GM23338 (cell line): ENCODE results near the gene C19orf25. TPM values are rescaled to one million over a fixed set of nuclear protein-coding genes. Genes with fewer than 3 reads are reported as not detected.

ENCODE experiments used
- ATAC-seq: fragments of 200-7000 bp; cut with Tn5 transposase; 3 replicates; pipeline ENCODE4 v1.9.1; 2020
- DNase-seq: peaks from one replicate; pipeline ENCODE4 v3.0.0-alpha.2; 2015; ENCODE audit warnings: low spot score
- H2AFZ ChIP-seq: fragments of 200-600 bp; sonication (generic); 2 replicates; pipeline ENCODE4 v1.8.0; 2016; ENCODE audit warnings: antibody characterized with exemption, mild to moderate bottlenecking, moderate library complexity
- H3F3A ChIP-seq: fragments of 200-600 bp; sonication (generic); replicated peaks from 2 replicates; pipeline ENCODE4 v1.8.0; 2017; ENCODE audit warnings: antibody characterized with exemption, mixed run types, low read depth
- H3K27ac ChIP-seq: fragments of 200-600 bp; sonication (generic); 2 replicates; pipeline ENCODE4 v1.6.1; 2016; ENCODE audit warnings: low read depth
- H3K27me3 ChIP-seq: fragments of 200-600 bp; sonication (generic); 2 replicates; pipeline ENCODE4 v1.8.0; 2016; ENCODE audit warnings: mild to moderate bottlenecking, mixed run types, moderate library complexity; ENCODE audit not compliant: insufficient read depth
- H3K36me3 ChIP-seq: fragments of 200-600 bp; sonication (generic); 2 replicates; pipeline ENCODE4 v1.8.0; 2016; ENCODE audit warnings: mild to moderate bottlenecking; ENCODE audit not compliant: insufficient read depth
- H3K4me1 ChIP-seq: fragments of 200-600 bp; sonication (generic); 2 replicates; pipeline ENCODE4 v1.8.0; 2016; ENCODE audit warnings: mild to moderate bottlenecking, moderate library complexity; ENCODE audit not compliant: insufficient read depth
- H3K4me2 ChIP-seq: fragments of 200-600 bp; sonication (generic); 2 replicates; pipeline ENCODE4 v1.7.1; 2017; ENCODE audit warnings: mixed run types
- H3K4me3 ChIP-seq: fragments of 200-600 bp; sonication (generic); 2 replicates; pipeline ENCODE4 v1.6.1; 2016; ENCODE audit warnings: mixed run types
- H3K79me2 ChIP-seq: fragments of 200-600 bp; sonication (generic); replicated peaks from 2 replicates; pipeline ENCODE4 v1.8.0; 2017; ENCODE audit warnings: mild to moderate bottlenecking; ENCODE audit not compliant: insufficient read depth
- H3K9me2 ChIP-seq: fragments of 200-600 bp; sonication (generic); 2 replicates; pipeline ENCODE4 v1.8.0; 2017; ENCODE audit not compliant: insufficient read depth
- H4K20me1 ChIP-seq: fragments of 200-600 bp; sonication (generic); replicated peaks from 2 replicates; pipeline ENCODE4 v1.8.0; 2017; ENCODE audit warnings: mild to moderate bottlenecking; ENCODE audit not compliant: insufficient read depth
- H3K27ac Mint-ChIP-seq: 2 replicates; pipeline ENCODE4 v1.8.0; 2020; ENCODE audit warnings: inconsistent platforms, mild to moderate bottlenecking, moderate library complexity, mixed read lengths
- H3K27me3 Mint-ChIP-seq: 3 replicates; pipeline ENCODE4 v1.8.0; 2022; ENCODE audit warnings: low read depth, mild to moderate bottlenecking, moderate library complexity, mixed read lengths, inconsistent platforms; ENCODE audit not compliant: insufficient read depth, poor library complexity
- H3K36me3 Mint-ChIP-seq: 3 replicates; pipeline ENCODE4 v1.8.0; 2021; ENCODE audit warnings: low read depth, mild to moderate bottlenecking, inconsistent platforms, moderate library complexity, mixed read lengths
- H3K4me1 Mint-ChIP-seq: 3 replicates; pipeline ENCODE4 v1.8.0; 2020; ENCODE audit warnings: mild to moderate bottlenecking, inconsistent platforms, mixed read lengths
- H3K4me3 Mint-ChIP-seq: 3 replicates; pipeline ENCODE4 v1.8.0; 2021; ENCODE audit warnings: moderate library complexity, mild to moderate bottlenecking, inconsistent platforms, mixed read lengths
- H3K9me3 Mint-ChIP-seq: 3 replicates; pipeline ENCODE4 v1.8.0; 2020; ENCODE audit warnings: moderate library complexity, mild to moderate bottlenecking, inconsistent platforms, mixed read lengths
- EZH2 ChIP-seq: fragments of 200-600 bp; sonication (generic); IDR thresholded peaks from one replicate; pipeline ENCODE4 v1.8.0; 2017; ENCODE audit warnings: antibody characterized with exemption, mild to moderate bottlenecking, low read depth; ENCODE audit not compliant: unreplicated experiment
- EZH2phosphoT487 ChIP-seq: fragments of 200-600 bp; sonication (generic); IDR thresholded peaks from one replicate; pipeline ENCODE4 v1.8.1; 2018; ENCODE audit warnings: antibody characterized with exemption; ENCODE audit not compliant: unreplicated experiment
- NANOG ChIP-seq: IDR thresholded peaks from 2 replicates; pipeline ENCODE4 v1.6.1; 2016; ENCODE audit warnings: antibody characterized with exemption, borderline replicate concordance
- STAT1 ChIP-seq: IDR thresholded peaks from one replicate; pipeline ENCODE4 v1.6.1; 2016; ENCODE audit warnings: antibody characterized with exemption; ENCODE audit not compliant: unreplicated experiment
- ZNF114 ChIP-seq: fragments of 250-450 bp; sonication (Bioruptor Pico); IDR thresholded peaks from 2 replicates; pipeline ENCODE4 v1.5.0; 2020; ENCODE audit warnings: mild to moderate bottlenecking, moderate library complexity
- ZNF331 ChIP-seq: fragments of 250-450 bp; sonication (Bioruptor Pico); IDR thresholded peaks from 2 replicates; pipeline ENCODE4 v1.5.0; 2020; ENCODE audit warnings: low read depth, mild to moderate bottlenecking, moderate library complexity
- ZNF462 ChIP-seq: fragments of 250-450 bp; sonication (Bioruptor Pico); IDR thresholded peaks from 2 replicates; pipeline ENCODE4 v1.5.0; 2020; ENCODE audit warnings: mild to moderate bottlenecking, moderate library complexity
- polyA plus RNA-seq: library from polyadenylated mRNA; unstranded; fragments of >200 nt; fragmentation: Nextera tagmentation; extraction: Ambion mirVana; gene quantifications from 2 replicates; pipeline ENCODE4 v1.2.1, GENCODE V29; 2016
- total RNA-seq: library from RNA; depleted of rRNA; stranded (reverse); fragments of >200 nt; shearing (Covaris generic); gene quantifications from 2 replicates; pipeline ENCODE4 v1.2.3, GENCODE V29; 2014

Gene C19orf25
- total and polyA plus RNA-seq, 2 experiments from 2014 or later: 43.5 to 61.1 TPM

GRCh38 chr19:1505012-1505411, 26.0 kb upstream of the C19orf25 start:
- Mint-ChIP-seq H3K27me3 (peaks cover 35% of the 10 kb centered on the region), H3K9me3 (peaks cover 20% of the 10 kb centered on the region), H3K27ac (no peak overlapping the region), H3K4me1 (peaks cover 2% of the 10 kb centered on the region), H3K36me3 (no peaks in the 10 kb centered on the region; the same call in 2 of the 3 replicates), H3K4me3 (no peak overlapping the region)
- Histone ChIP-seq H2AFZ (no peak overlapping the region), H3K4me2 (no peak overlapping the region), H3K4me1 (0 out of 2 replicates have a peak, but pooled peaks cover 5% of the 10 kb centered on the region), H3K9me2 (no peaks in the 10 kb centered on the region), H3K36me3 (no peaks in the 10 kb centered on the region), H3K27ac (no peak overlapping the region), H3K27me3 (peaks cover 18% of the 10 kb centered on the region), H3K79me2 (no peaks in the 10 kb centered on the region), H4K20me1 (no peaks in the 10 kb centered on the region), H3K4me3 (no peak overlapping the region), H3F3A (peaks cover 12% of the 10 kb centered on the region; the same call in 1 of the 2 replicates)
- ATAC-seq: no peak
- DNase-seq: no peak
- TF ChIP-seq EZH2 (no peak), ZNF114 (CRISPR knock-in tag) (no peak), EZH2phosphoT487 (no peak), ZNF331 (no peak), NANOG (no peak)

GRCh38 chr19:1503925-1504773, 25.1 kb upstream of the C19orf25 start:
- no peaks in the 10 kb centered on the region for H3K9me2 ChIP-seq
- H3K79me2 ChIP-seq: no peaks in the 10 kb centered on the region
- H3K36me3 ChIP-seq: no peaks in the 10 kb centered on the region
- no peak overlapping the region for H2AFZ ChIP-seq
- Mint-ChIP-seq H3K27me3 (peaks cover 33% of the 10 kb centered on the region), H3K4me3 (peak overlapping the region; percentile 55; the same call in 2 of the 3 replicates), H3K9me3 (peaks cover 26% of the 10 kb centered on the region), H3K27ac (no peak overlapping the region), H3K4me1 (peaks cover 2% of the 10 kb centered on the region), H3K36me3 (no peaks in the 10 kb centered on the region; the same call in 2 of the 3 replicates)
- ATAC-seq: no peak
- peak overlapping the region; percentile 43; the same call in 1 of the 2 replicates for H3K4me3 ChIP-seq
- H3K27ac ChIP-seq: no peak overlapping the region
- H3K4me1 ChIP-seq: 0 out of 2 replicates have a peak, but pooled peaks cover 5% of the 10 kb centered on the region
- H4K20me1 ChIP-seq: no peaks in the 10 kb centered on the region
- peaks cover 12% of the 10 kb centered on the region; the same call in 1 of the 2 replicates for H3F3A ChIP-seq
- no peak for DNase-seq
- TF ChIP-seq STAT1 (no peak), EZH2phosphoT487 (no peak), ZNF462 (CRISPR knock-in tag) (no peak)
- H3K4me2 ChIP-seq: peak overlapping the region; percentile 71
- peaks cover 18% of the 10 kb centered on the region for H3K27me3 ChIP-seq
